GM12878 (cell line): ENCODE results near the gene PBRM1. TPM values are rescaled to one million over a fixed set of nuclear protein-coding genes. Genes with fewer than 3 reads are reported as not detected.

ENCODE experiments used
- DPF2 ChIP-seq: fragments of 450-650 bp; IDR thresholded peaks from 2 replicates; pipeline ENCODE4 v1.6.1; 2017; ENCODE audit warnings: mild to moderate bottlenecking
- ETV6 ChIP-seq, 2 experiments: fragments of 450-650 bp in 1 of 2; IDR thresholded peaks in 1 of 2; conservative IDR thresholded peaks in 1 of 2; 2 replicates each; pipeline ENCODE4 v1.6.1; 2014; ENCODE audit warnings: antibody characterized with exemption in 1 of 2, borderline replicate concordance in 1 of 2, low read depth in 1 of 2, mild to moderate bottlenecking in 1 of 2, moderate library complexity in 1 of 2
- FOXK2 ChIP-seq: fragments of 450-650 bp; IDR thresholded peaks from 2 replicates; pipeline ENCODE4 v1.6.1; 2017; ENCODE audit warnings: mild to moderate bottlenecking, moderate library complexity
- POLR2AphosphoS2 ChIP-seq: IDR thresholded peaks from 2 replicates; pipeline ENCODE4 v1.6.1; 2011; ENCODE audit warnings: low read depth, mild to moderate bottlenecking, low read length, improper control_type of control experiment, moderate library complexity
- RAD21 ChIP-seq: IDR thresholded peaks from 2 replicates; pipeline ENCODE4 v1.6.1; 2011; ENCODE audit warnings: mild to moderate bottlenecking, low read depth, low read length, moderate library complexity; ENCODE audit not compliant: insufficient read depth
- SMAD5 ChIP-seq: IDR thresholded peaks from 2 replicates; pipeline ENCODE4 v1.6.1; 2016; ENCODE audit warnings: antibody characterized with exemption, low read depth
- USF2 ChIP-seq: IDR thresholded peaks from 2 replicates; pipeline ENCODE4 v1.6.1; 2011; ENCODE audit warnings: low read depth, low read length, improper control_type of control experiment, borderline replicate concordance
- ZBTB11 ChIP-seq: fragments of 450-650 bp; formaldehyde crosslinking; IDR thresholded peaks from 2 replicates; pipeline ENCODE4 v1.5.0; 2022; ENCODE audit warnings: mild to moderate bottlenecking, missing genetic modification characterization
- polyA plus RNA-seq, 11 experiments: library from polyadenylated mRNA; depleted of rRNA in 4 of 11; unstranded in 6 of 11; stranded (reverse) in 5 of 11; fragments of >200 nt; fragmentation: Nextera tagmentation in 4 of 11; fragmentation: Illumina TruSeq in 1 of 11; extraction: Ambion mirVana in 4 of 11; extraction: Trizol in 1 of 11; gene quantifications; 1 replicate in 1 of 11; 2 replicates in 10 of 11; pipeline versions ENCODE4 v1.2.1 to v1.2.3, GENCODE V29; 2011 to 2016; ENCODE audit warnings: inconsistent platforms in 2 of 11, missing spikeins in 2 of 11, low read depth in 1 of 11
- total RNA-seq, 4 experiments: library from RNA; depleted of rRNA in 3 of 4; stranded (reverse); fragments of >200 nt in 3 of 4; fragmentation: Illumina TruSeq in 1 of 4; extraction: Trizol in 1 of 4; gene quantifications; 2 replicates each; pipeline versions ENCODE4 v1.2.1 to v1.2.3, GENCODE V29; 2013 to 2021
- TF ChIP-seq, protein P1 (sequence below): fragments of 450-650 bp; IDR thresholded peaks from 2 replicates; pipeline ENCODE4 v1.6.1; 2017; ENCODE audit warnings: borderline replicate concordance

PBRM1 gene
- total and polyA plus RNA-seq, 10 of the 15 experiments (the other 5 are each of a cell fraction or from before 2014, with no cell fraction given) = 8.9 to 88.9 (median 39.3) TPM

- no peak for TF ChIP-seq USF2
- TF ChIP-seq ETV6 (conservative IDR thresholded peaks at IDR 0.05 in 1 of 2, IDR thresholded peaks at IDR 0.05 in 1 of 2; ENCODE audit: borderline replicate concordance in 1 of 2, low read depth in 1 of 2) = no peak
- no peak for TF ChIP-seq SMAD5
- no peak for TF ChIP-seq FOXK2
- TF ChIP-seq, protein P1, sequence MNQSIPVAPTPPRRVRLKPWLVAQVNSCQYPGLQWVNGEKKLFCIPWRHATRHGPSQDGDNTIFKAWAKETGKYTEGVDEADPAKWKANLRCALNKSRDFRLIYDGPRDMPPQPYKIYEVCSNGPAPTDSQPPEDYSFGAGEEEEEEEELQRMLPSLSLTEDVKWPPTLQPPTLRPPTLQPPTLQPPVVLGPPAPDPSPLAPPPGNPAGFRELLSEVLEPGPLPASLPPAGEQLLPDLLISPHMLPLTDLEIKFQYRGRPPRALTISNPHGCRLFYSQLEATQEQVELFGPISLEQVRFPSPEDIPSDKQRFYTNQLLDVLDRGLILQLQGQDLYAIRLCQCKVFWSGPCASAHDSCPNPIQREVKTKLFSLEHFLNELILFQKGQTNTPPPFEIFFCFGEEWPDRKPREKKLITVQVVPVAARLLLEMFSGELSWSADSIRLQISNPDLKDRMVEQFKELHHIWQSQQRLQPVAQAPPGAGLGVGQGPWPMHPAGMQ = no peak
- peak; percentile 47 for TF ChIP-seq RAD21
- TF ChIP-seq ZBTB11 (CRISPR knock-in tag) = no peak
- 0 out of 2 replicates have a peak, but pooled peaks have one; percentile 24 for TF ChIP-seq DPF2
- no peak for TF ChIP-seq POLR2AphosphoS2
These were observed 3.7 kb downstream of the PBRM1 start (continued) for GRCh38 chr3:52682016-52682415.
